HFF-Myc (cell line): ENCODE data around the gene MTM1.

Source experiments
- DNase-seq: peaks from one replicate; pipeline ENCODE4 v3.0.0-alpha.2; 2011; ENCODE audit warnings: low read depth; ENCODE audit errors: extremely low read depth
- H3K4me3 ChIP-seq: replicated peaks from 2 replicates; pipeline ENCODE4 v1.5.1; 2011; ENCODE audit warnings: low read depth, mild to moderate bottlenecking, control low read depth, low read length
- TF ChIP-seq, protein P1 (sequence below): IDR thresholded peaks from 2 replicates; pipeline ENCODE4 v1.5.1; 2012; ENCODE audit warnings: mild to moderate bottlenecking, low read depth, low read length, control low read depth; ENCODE audit errors: missing control alignments

MTM1 gene

GRCh38 chrX:150693725-150694574 lies 125.5 kb downstream of the MTM1 start:
- TF ChIP-seq, protein P1, sequence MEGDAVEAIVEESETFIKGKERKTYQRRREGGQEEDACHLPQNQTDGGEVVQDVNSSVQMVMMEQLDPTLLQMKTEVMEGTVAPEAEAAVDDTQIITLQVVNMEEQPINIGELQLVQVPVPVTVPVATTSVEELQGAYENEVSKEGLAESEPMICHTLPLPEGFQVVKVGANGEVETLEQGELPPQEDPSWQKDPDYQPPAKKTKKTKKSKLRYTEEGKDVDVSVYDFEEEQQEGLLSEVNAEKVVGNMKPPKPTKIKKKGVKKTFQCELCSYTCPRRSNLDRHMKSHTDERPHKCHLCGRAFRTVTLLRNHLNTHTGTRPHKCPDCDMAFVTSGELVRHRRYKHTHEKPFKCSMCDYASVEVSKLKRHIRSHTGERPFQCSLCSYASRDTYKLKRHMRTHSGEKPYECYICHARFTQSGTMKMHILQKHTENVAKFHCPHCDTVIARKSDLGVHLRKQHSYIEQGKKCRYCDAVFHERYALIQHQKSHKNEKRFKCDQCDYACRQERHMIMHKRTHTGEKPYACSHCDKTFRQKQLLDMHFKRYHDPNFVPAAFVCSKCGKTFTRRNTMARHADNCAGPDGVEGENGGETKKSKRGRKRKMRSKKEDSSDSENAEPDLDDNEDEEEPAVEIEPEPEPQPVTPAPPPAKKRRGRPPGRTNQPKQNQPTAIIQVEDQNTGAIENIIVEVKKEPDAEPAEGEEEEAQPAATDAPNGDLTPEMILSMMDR, result no peak
- DNase-seq, result peak; percentile 10
- H3K4me3 ChIP-seq, result peak overlapping the region; percentile 57

GRCh38 chrX:150694738-150695410 lies 126.5 kb downstream of the MTM1 start:
- TF ChIP-seq, protein P1, result no peak
- peak overlapping the region; percentile 57; the same call in 1 of the 2 replicates for H3K4me3 ChIP-seq
- DNase-seq, result no peak

GRCh38 chrX:150696331-150696730 lies 127.9 kb downstream of the MTM1 start:
- TF ChIP-seq, protein P1, result no peak
- no peak for DNase-seq
- H3K4me3 ChIP-seq, result no peak overlapping the region

DNA sequence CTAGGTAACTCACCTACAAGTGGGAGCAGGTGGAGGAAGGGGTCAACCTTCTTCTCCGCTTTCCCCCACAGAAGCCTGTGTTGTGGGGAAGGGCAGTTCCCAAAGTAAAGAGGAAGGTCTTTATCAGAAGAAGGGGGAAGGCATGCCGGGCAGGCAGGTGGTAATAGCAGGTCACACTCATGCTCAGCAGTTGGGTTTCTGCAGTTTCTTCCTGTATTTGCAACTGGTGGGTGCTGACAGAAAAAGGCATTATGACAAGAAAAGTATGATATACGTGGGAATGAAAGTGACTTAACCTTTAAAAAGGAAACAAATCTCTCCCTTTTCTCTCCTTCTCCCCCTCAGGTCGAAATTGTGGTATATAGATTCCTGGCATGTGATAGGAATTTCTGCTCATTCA lies 128.4 kb downstream of the MTM1 start:
- no peak for DNase-seq
- TF ChIP-seq, protein P1, result no peak
- H3K4me3 ChIP-seq, result no peak overlapping the region

GRCh38 chrX:150697641-150698040 lies 129.2 kb downstream of the MTM1 start:
- no peak for DNase-seq
- no peak overlapping the region for H3K4me3 ChIP-seq
- TF ChIP-seq, protein P1, result no peak

DNA sequence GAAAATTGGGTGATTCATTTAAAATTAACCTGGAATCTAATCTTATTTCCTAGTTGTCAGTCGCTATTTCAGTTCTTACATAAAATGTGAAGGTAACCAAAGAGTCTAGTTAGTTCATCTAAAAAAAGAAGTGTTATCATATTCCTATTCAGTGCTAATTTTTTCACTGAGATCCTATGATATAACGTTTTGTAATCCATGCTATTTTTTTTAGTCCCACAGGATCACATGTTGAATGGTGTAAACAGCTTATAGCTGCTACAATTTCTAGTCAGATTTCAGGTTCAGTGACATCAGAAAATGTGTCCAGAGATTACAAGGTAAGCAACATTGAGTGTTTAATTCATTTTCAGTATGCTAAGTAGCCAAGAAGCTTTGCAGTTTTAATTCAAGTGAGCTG lies 130.6 kb downstream of the MTM1 start:
- no peak overlapping the region for H3K4me3 ChIP-seq
- DNase-seq, result no peak
- TF ChIP-seq, protein P1, result no peak
